WTC11 (cell line): ENCODE data around the gene DAD1. TPM values are rescaled to one million over a fixed set of nuclear protein-coding genes. Genes with fewer than 3 reads are reported as not detected.
"Not testable (repeated sequence)": the region's sequence is repeated elsewhere in the genome, so short reads cannot be mapped to it uniquely, and the experiment has no call there.

Experiments used
- ATAC-seq: fragments of 200-7000 bp; cut with Tn5 transposase; 2 replicates; pipeline ENCODE4 v1.10.0; 2021; ENCODE audit warnings: mild to moderate bottlenecking, moderate library complexity
- Bru-seq: library from RNA; stranded (reverse); fragments of 400-500 nt; gene quantifications from one replicate; lab custom pipeline; 2021; lab: Mats Ljungman, UMichigan
- CTCF ChIA-PET: fragments of 300-600 bp; sonication (Branson Sonifier 250); formaldehyde crosslinking; loops from one replicate; lab custom pipeline; 2021; ENCODE audit warnings: antibody characterized with exemption; lab: Charles Lee
- POLR2A ChIA-PET: fragments of 350-600 bp; sonication (Branson Sonifier 250); formaldehyde crosslinking; loops from one replicate; lab custom pipeline; 2021; ENCODE audit warnings: antibody characterized with exemption; lab: Charles Lee
- DNase-seq: peaks from one replicate; pipeline ENCODE4 v3.0.0; 2021; ENCODE audit warnings: low spot score
- H3K27ac Mint-ChIP-seq: 2 replicates; pipeline ENCODE4 v1.8.0; 2021; ENCODE audit warnings: mixed read lengths
- H3K27me3 Mint-ChIP-seq: 2 replicates; pipeline ENCODE4 v1.8.0; 2021; ENCODE audit warnings: low read depth, mild to moderate bottlenecking, moderate library complexity, mixed read lengths
- H3K36me3 Mint-ChIP-seq: 2 replicates; pipeline ENCODE4 v1.8.0; 2021; ENCODE audit warnings: mixed read lengths
- H3K4me1 Mint-ChIP-seq: 2 replicates; pipeline ENCODE4 v1.8.0; 2022; ENCODE audit warnings: mixed read lengths
- H3K4me3 Mint-ChIP-seq: 2 replicates; pipeline ENCODE4 v1.8.0; 2021; ENCODE audit warnings: mild to moderate bottlenecking, moderate library complexity, mixed read lengths
- H3K9me3 Mint-ChIP-seq: 2 replicates; pipeline ENCODE4 v1.8.0; 2021; ENCODE audit warnings: mixed read lengths
- ARID4B ChIP-seq: sonication (generic); formaldehyde crosslinking; IDR thresholded peaks from 2 replicates; pipeline ENCODE4 v1.8.0; 2023; ENCODE audit warnings: missing genetic modification reagents, mild to moderate bottlenecking, borderline replicate concordance
- CREM ChIP-seq: sonication (generic); formaldehyde crosslinking; IDR thresholded peaks from 2 replicates; pipeline ENCODE4 v1.8.1; 2022; ENCODE audit warnings: mild to moderate bottlenecking, missing genetic modification reagents, moderate library complexity
- ELF4 ChIP-seq: sonication (generic); formaldehyde crosslinking; IDR thresholded peaks from 2 replicates; pipeline ENCODE4 v1.8.1; 2022; ENCODE audit warnings: low read depth, mild to moderate bottlenecking, moderate library complexity, missing genetic modification reagents
- FOXK1 ChIP-seq: sonication (generic); formaldehyde crosslinking; IDR thresholded peaks from 2 replicates; pipeline ENCODE4 v1.8.0; 2022; ENCODE audit warnings: mild to moderate bottlenecking, moderate library complexity, missing genetic modification reagents
- GABPB1 ChIP-seq: sonication (generic); formaldehyde crosslinking; IDR thresholded peaks from 2 replicates; pipeline ENCODE4 v1.8.1; 2023; ENCODE audit warnings: mild to moderate bottlenecking, missing genetic modification reagents
- MAX ChIP-seq: sonication (generic); formaldehyde crosslinking; IDR thresholded peaks from 2 replicates; pipeline ENCODE4 v1.8.0; 2022; ENCODE audit warnings: mild to moderate bottlenecking, missing genetic modification reagents
- SP1 ChIP-seq: sonication (generic); formaldehyde crosslinking; conservative IDR thresholded peaks from 2 replicates; pipeline ENCODE4 v1.8.1; 2022; ENCODE audit warnings: missing genetic modification reagents
- USF1 ChIP-seq: sonication (generic); formaldehyde crosslinking; IDR thresholded peaks from 2 replicates; pipeline ENCODE4 v1.8.0; 2022; ENCODE audit warnings: mild to moderate bottlenecking, missing genetic modification reagents
- USF2 ChIP-seq: sonication (generic); formaldehyde crosslinking; IDR thresholded peaks from 2 replicates; pipeline ENCODE4 v1.8.1; 2023; ENCODE audit warnings: mild to moderate bottlenecking, missing genetic modification reagents, moderate library complexity
- ZBTB43 ChIP-seq: sonication (generic); formaldehyde crosslinking; IDR thresholded peaks from 2 replicates; pipeline ENCODE4 v1.8.1; 2023; ENCODE audit warnings: mild to moderate bottlenecking, missing genetic modification reagents
- long read RNA-seq, 3 experiments: library from RNA in 1 of 3; library from capped mRNA in 1 of 3; library from polyadenylated mRNA in 1 of 3; unstranded in 2 of 3; stranded (forward) in 1 of 3; transcript quantifications; one replicate each; pipeline ENCODE4 v2.0.0, GENCODE V29; 2021
- total RNA-seq: library from RNA; stranded (reverse); gene quantifications from 3 replicates; pipeline ENCODE4 v1.2.3, GENCODE V29; 2021

Gene DAD1
- total RNA-seq: 125 to 156 TPM (median 144 TPM) in 3 replicates
- Bru-seq, nascent RNA: percentile 83 among the genes with signal in this experiment
- long read RNA-seq, experiment 1, transcript DAD1-201 (3 exons, 731 nt): major isoform, 168 of 172 reads
- long read RNA-seq, experiment 1, partial matches to known transcripts: 2 of 172 reads
- long read RNA-seq, experiment 1, other reads (novel, unspliced or antisense): 1 of 172 reads
- long read RNA-seq, experiment 2, transcript DAD1-201 (3 exons, 731 nt): major isoform, 158 of 164 reads
- long read RNA-seq, experiment 2, partial matches to known transcripts: 2 of 164 reads
- long read RNA-seq, experiment 2, other reads (novel, unspliced or antisense): 4 of 164 reads
- long read RNA-seq, experiment 3, transcript DAD1-201 (3 exons, 731 nt): major isoform, 12 of 14 reads
- long read RNA-seq, experiment 3, partial matches to known transcripts: 1 of 14 reads
- long read RNA-seq, experiment 3, other reads (novel, unspliced or antisense): 1 of 14 reads

- CTCF ChIA-PET: interaction anchor here (0.5 to 4.2 kb wide), 23 partner anchors 10 to 438 kb away, joined by 3 to 112 read pairs (median 4); partner anchors contain the start of genes ABHD4, OXA1L and REM2
- Mint-ChIP-seq H3K36me3 (no peaks in the 10 kb centered on the region), H3K4me1 (peaks cover 45% of the 10 kb centered on the region)
- TF ChIP-seq ARID4B (peak; percentile 14; the same call in 1 of the 2 replicates), ZBTB43 (CRISPR knock-in tag) (no peak), GABPB1 (CRISPR knock-in tag) (peak; percentile 6), SP1 (CRISPR knock-in tag) (peak; percentile 40), ELF4 (CRISPR knock-in tag) (no peak), USF2 (CRISPR knock-in tag) (peak; percentile 87), FOXK1 (CRISPR knock-in tag) (peak; percentile 48; the same call in 1 of the 2 replicates), CREM (CRISPR knock-in tag) (0 out of 2 replicates have a peak, but pooled peaks have one; percentile 73), MAX (CRISPR knock-in tag) (peak; percentile 8), USF1 (peak; percentile 76)
- TF ChIP-seq, all 79 proteins: peak for 8
- H3K9me3 Mint-ChIP-seq: no peaks in the 10 kb centered on the region
- H3K27me3 Mint-ChIP-seq: peaks cover 3% of the 10 kb centered on the region; the same call in 1 of the 2 replicates
- POLR2A ChIA-PET: interaction anchor here (0.5 to 2.2 kb wide), 9 partner anchors 9 to 177 kb away, joined by 3 to 28 read pairs (median 4); partner anchors contain the start of genes ABHD4 and OXA1L
- H3K4me3 Mint-ChIP-seq: peak within 1 kb of the TSS; percentile 98
- peak within 1 kb of the TSS; percentile 99 for H3K27ac Mint-ChIP-seq
- DNase-seq (peak; percentile 99), ATAC-seq (peak; percentile 92)
Observed at GRCh38 chr14:22589096-22589839, at the start of gene DAD1. Gene DAD1, minus strand, starts transcription at chr14:22589224. Its CDS starts 67 bp downstream, at chr14:22589157.

GRCh38 chr14:22635980-22636379, 47.0 kb upstream of the DAD1 start:
- CTCF ChIA-PET, H3K27ac Mint-ChIP-seq, H3K4me1 Mint-ChIP-seq, POLR2A ChIA-PET, H3K27me3 Mint-ChIP-seq, ATAC-seq, H3K4me3 Mint-ChIP-seq, DNase-seq: not testable (repeated sequence)
- Mint-ChIP-seq H3K9me3 (peaks cover 47% of the 10 kb centered on the region), H3K36me3 (peaks cover 31% of the 10 kb centered on the region)
